ENCODE measurements around the gene SHBG.
"Not testable (repeated sequence)": the region's sequence is repeated elsewhere in the genome, so short reads cannot be mapped to it uniquely, and the experiment has no call there.

SHBG gene

GRCh38 chr17:7611635-7612293, 18.2 kb upstream of the SHBG start:
- no peak for FAIRE-seq

GRCh38 chr17:7612294-7612640, 17.7 kb upstream of the SHBG start:
- no peak for FAIRE-seq

- no peak for FAIRE-seq
These were observed 16.0 kb upstream of the SHBG start for GRCh38 chr17:7613769-7614424.

GRCh38 chr17:7614425-7615264, 15.3 kb upstream of the SHBG start, which contains the start of gene FXR2:
Gene FXR2, minus strand, starts transcription at chr17:7614897. Its CDS starts 365 bp downstream, at chr17:7614532.
- FAIRE-seq, result peak; percentile 97

GRCh38 chr17:7615265-7615747, 14.6 kb upstream of the SHBG start:
- FAIRE-seq, result no peak

- no peak for FAIRE-seq
These were observed 11.3 kb upstream of the SHBG start for GRCh38 chr17:7618608-7619007.

GRCh38 chr17:7620835-7621234, 9.1 kb upstream of the SHBG start:
- FAIRE-seq, result no peak

- FAIRE-seq, result no peak
These were observed 6.3 kb upstream of the SHBG start for GRCh38 chr17:7623661-7624060.

GRCh38 chr17:7625749-7626148, 4.2 kb upstream of the SHBG start:
- FAIRE-seq, result not testable (repeated sequence)

GRCh38 chr17:7626307-7626706, 3.6 kb upstream of the SHBG start:
- FAIRE-seq, result no peak

- FAIRE-seq, result no peak
These were observed 3.0 kb upstream of the SHBG start for GRCh38 chr17:7626956-7627249.

GRCh38 chr17:7627250-7628121, 2.4 kb upstream of the SHBG start, which contains the start of gene SAT2:
Gene SAT2, minus strand, starts transcription at chr17:7627821. Its CDS starts 186 bp downstream, at chr17:7627635.
- FAIRE-seq, result peak; percentile 78

- FAIRE-seq, result no peak
These were observed 1.8 kb downstream of the SHBG start for GRCh38 chr17:7631398-7632380.

GRCh38 chr17:7632492-7632894, 2.6 kb downstream of the SHBG start:
- no peak for FAIRE-seq

- no peak for FAIRE-seq
These were observed 3.2 kb downstream of the SHBG start for GRCh38 chr17:7633093-7633492.

GRCh38 chr17:7634384-7634783, 4.4 kb downstream of the SHBG start:
- FAIRE-seq, result no peak

GRCh38 chr17:7636163-7636562, 6.2 kb downstream of the SHBG start:
- FAIRE-seq, result no peak

- FAIRE-seq, result no peak
These were observed 10.8 kb downstream of the SHBG start for GRCh38 chr17:7640783-7641182.

- FAIRE-seq, result not testable (repeated sequence)
These were observed 11.7 kb downstream of the SHBG start for GRCh38 chr17:7641635-7642034.

- FAIRE-seq, result no peak
These were observed 14.8 kb downstream of the SHBG start for GRCh38 chr17:7644775-7645174.

GRCh38 chr17:7646457-7646856, 16.5 kb downstream of the SHBG start:
- FAIRE-seq, result no peak
